Astrocyte of the cerebellum (primary cell): ENCODE results near the gene ROM1.
A peak's percentile ranks its signal among the peaks of the same experiment; 100 is the strongest.
"Not testable (repeated sequence)": the region's sequence is repeated elsewhere in the genome, so short reads cannot be mapped to it uniquely, and the experiment has no call there.

Experiments
- DNase-seq: peaks from one replicate; pipeline ENCODE4 v3.0.0-alpha.2; 2011; ENCODE audit warnings: low read depth
- H3K4me3 ChIP-seq: 2 replicates; pipeline ENCODE4 v1.5.1; 2011; ENCODE audit warnings: mild to moderate bottlenecking, low read depth, low read length, moderate library complexity
- CTCF ChIP-seq: IDR thresholded peaks from 2 replicates; pipeline ENCODE4 v1.5.1; 2012; ENCODE audit warnings: low read length, low read depth, moderate library complexity, mild to moderate bottlenecking; ENCODE audit errors: missing control alignments
- in situ Hi-C: cut with HindIII; loops from 2 replicates; pipeline ENCODE4 v1.10.0; 2017; ENCODE audit warnings: low sequenced_read_pairs

ROM1 gene

GRCh38 chr11:62577046-62577714 is 35.9 kb upstream of the ROM1 start:
- no peak for DNase-seq
- in situ Hi-C loops = no loop called here
- TF ChIP-seq CTCF = no peak
- H3K4me3 ChIP-seq = no peak overlapping the region

- in situ Hi-C loops = no loop called here
- no peak overlapping the region for H3K4me3 ChIP-seq
- DNase-seq = no peak
- TF ChIP-seq CTCF = no peak
These were observed 34.5 kb upstream of the ROM1 start for GRCh38 chr11:62578541-62578940.

GRCh38 chr11:62579252-62579651 is 33.8 kb upstream of the ROM1 start:
- H3K4me3 ChIP-seq = no peak overlapping the region
- in situ Hi-C loops = no loop called here
- DNase-seq = no peak
- TF ChIP-seq CTCF = no peak

GRCh38 chr11:62580959-62581715 is 31.9 kb upstream of the ROM1 start:
- no peak overlapping the region for H3K4me3 ChIP-seq
- in situ Hi-C loops = no loop called here
- DNase-seq = no peak
- TF ChIP-seq CTCF = no peak

GRCh38 chr11:62581735-62582134 is 31.3 kb upstream of the ROM1 start:
- H3K4me3 ChIP-seq, in situ Hi-C loops, DNase-seq: not testable (repeated sequence)

GRCh38 chr11:62585356-62585755 is 27.7 kb upstream of the ROM1 start:
- DNase-seq, in situ Hi-C loops, H3K4me3 ChIP-seq: not testable (repeated sequence)

GRCh38 chr11:62588966-62589637 is 24.0 kb upstream of the ROM1 start:
- TF ChIP-seq CTCF = peak; percentile 47
- DNase-seq = no peak
- in situ Hi-C loops = no loop called here
- no peak overlapping the region for H3K4me3 ChIP-seq
